Measurements from ENCODE around the gene ANXA2. TPM values are rescaled to one million over a fixed set of nuclear protein-coding genes. Genes with fewer than 3 reads are reported as not detected.

The ANXA2 gene
- total RNA-seq, 6 experiments from 2014 or later: 4,445 to 5,074 (median 4,643) TPM

DNA sequence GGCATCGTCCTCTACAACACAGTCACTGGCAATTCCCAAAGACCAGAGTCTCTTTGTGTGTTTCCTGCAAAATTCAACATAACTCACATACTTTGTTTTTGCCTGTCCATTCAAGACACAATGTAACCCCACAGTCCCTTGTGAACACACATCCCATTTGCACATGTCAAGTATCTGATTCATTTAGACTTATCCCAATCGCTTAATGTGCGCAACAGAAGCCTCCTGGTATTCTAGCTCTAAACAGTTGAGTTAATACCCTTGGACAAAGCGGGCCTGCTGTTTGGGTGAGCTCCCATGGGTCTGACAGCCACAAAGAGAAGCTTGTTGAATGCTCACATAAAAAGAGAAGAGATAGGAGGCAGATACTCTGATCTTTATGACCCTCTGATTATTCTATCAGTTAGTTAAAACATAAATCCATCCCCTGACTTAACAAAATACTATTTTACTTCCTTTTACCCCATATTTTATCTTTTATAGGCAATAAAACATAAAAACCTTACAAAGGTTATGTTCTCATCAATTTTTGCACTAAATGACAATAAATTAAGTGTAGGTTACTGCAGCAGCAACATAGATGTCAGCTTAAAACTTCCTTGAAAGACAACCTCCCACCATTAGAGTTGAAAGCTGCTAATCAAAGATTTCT is 79.4 kb downstream of the ANXA2 start:
- H3K9me3 Mint-ChIP-seq: peaks cover 3% of the 10 kb centered on the region; the same call in 1 of the 2 replicates
- no peak overlapping the region for H3K27ac Mint-ChIP-seq
- TF ChIP-seq, protein P1, sequence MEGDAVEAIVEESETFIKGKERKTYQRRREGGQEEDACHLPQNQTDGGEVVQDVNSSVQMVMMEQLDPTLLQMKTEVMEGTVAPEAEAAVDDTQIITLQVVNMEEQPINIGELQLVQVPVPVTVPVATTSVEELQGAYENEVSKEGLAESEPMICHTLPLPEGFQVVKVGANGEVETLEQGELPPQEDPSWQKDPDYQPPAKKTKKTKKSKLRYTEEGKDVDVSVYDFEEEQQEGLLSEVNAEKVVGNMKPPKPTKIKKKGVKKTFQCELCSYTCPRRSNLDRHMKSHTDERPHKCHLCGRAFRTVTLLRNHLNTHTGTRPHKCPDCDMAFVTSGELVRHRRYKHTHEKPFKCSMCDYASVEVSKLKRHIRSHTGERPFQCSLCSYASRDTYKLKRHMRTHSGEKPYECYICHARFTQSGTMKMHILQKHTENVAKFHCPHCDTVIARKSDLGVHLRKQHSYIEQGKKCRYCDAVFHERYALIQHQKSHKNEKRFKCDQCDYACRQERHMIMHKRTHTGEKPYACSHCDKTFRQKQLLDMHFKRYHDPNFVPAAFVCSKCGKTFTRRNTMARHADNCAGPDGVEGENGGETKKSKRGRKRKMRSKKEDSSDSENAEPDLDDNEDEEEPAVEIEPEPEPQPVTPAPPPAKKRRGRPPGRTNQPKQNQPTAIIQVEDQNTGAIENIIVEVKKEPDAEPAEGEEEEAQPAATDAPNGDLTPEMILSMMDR (IDR thresholded peaks at IDR 0.05): no peak
- no peak overlapping the region for H3K4me3 Mint-ChIP-seq
- DNase-seq: no peak
- H3K36me3 Mint-ChIP-seq (ENCODE audit: low read depth): no peaks in the 10 kb centered on the region
- H3K4me1 Mint-ChIP-seq (ENCODE audit: low read depth): no peaks in the 10 kb centered on the region
- peaks cover 38% of the 10 kb centered on the region for H3K27me3 Mint-ChIP-seq (ENCODE audit: insufficient read depth)

GRCh38 chr15:60316961-60317360 is 80.8 kb downstream of the ANXA2 start:
- Mint-ChIP-seq H3K27me3 (ENCODE audit: insufficient read depth) (peaks cover 29% of the 10 kb centered on the region), H3K36me3 (ENCODE audit: low read depth) (no peaks in the 10 kb centered on the region)

DNA sequence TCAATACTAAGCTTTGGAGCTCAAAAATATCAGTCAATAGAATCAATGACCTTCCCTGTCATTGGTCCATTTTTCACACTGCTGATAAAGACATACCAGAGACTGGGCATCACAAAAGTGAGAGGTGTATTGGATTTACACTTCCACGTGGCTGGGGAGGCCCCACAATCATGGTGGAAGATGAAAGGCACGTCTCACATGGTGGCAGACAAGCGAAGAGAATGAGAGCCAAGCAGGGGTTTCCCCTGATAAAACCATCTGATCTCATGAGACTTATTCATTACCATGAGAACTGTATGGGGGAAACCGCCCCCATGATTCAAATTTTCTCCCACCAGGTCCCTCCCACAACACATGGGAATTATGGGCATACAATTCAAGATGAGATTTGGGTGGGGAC is 81.9 kb downstream of the ANXA2 start:
- TF ChIP-seq, protein P1 (IDR thresholded peaks at IDR 0.05): no peak
- Mint-ChIP-seq H3K36me3 (ENCODE audit: low read depth) (no peaks in the 10 kb centered on the region), H3K9me3 (peaks cover 3% of the 10 kb centered on the region; the same call in 1 of the 2 replicates), H3K27me3 (ENCODE audit: insufficient read depth) (peaks cover 28% of the 10 kb centered on the region), H3K4me3 (no peak overlapping the region), H3K27ac (no peak overlapping the region), H3K4me1 (ENCODE audit: low read depth) (no peaks in the 10 kb centered on the region)
- DNase-seq: no peak

More at GRCh38 chr15:60316961-60317360, 80.8 kb downstream of the ANXA2 start:
- no peaks in the 10 kb centered on the region for H3K4me1 Mint-ChIP-seq (ENCODE audit: low read depth)
- no peak for DNase-seq
- H3K4me3 Mint-ChIP-seq: no peak overlapping the region
- H3K27ac Mint-ChIP-seq: no peak overlapping the region
- H3K9me3 Mint-ChIP-seq: peaks cover 3% of the 10 kb centered on the region; the same call in 1 of the 2 replicates
- TF ChIP-seq, protein P1 (IDR thresholded peaks at IDR 0.05): no peak

DNA sequence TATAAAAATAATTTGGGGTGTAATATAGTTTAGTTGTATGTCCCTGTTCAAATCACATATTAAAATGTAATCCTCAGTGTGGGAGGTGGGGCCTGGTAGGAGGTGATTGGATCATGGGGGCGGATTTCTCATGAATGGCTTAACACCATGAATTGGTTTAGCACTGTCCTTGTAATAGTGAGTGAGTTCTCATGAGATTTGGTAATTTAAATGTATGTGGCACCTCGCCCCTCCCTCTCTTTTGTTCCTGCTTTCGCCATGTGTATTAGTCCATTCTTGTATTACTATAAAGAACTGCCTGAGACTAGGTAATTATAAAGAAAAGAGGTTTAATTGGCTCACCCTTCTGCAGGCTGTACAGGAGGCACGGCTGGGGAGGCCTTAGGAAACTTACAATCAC is 83.9 kb downstream of the ANXA2 start:
- Mint-ChIP-seq H3K4me1 (ENCODE audit: low read depth) (no peaks in the 10 kb centered on the region), H3K36me3 (ENCODE audit: low read depth) (no peaks in the 10 kb centered on the region), H3K27me3 (ENCODE audit: insufficient read depth) (peaks cover 19% of the 10 kb centered on the region), H3K9me3 (peaks cover 3% of the 10 kb centered on the region; the same call in 1 of the 2 replicates), H3K27ac (no peak overlapping the region), H3K4me3 (no peak overlapping the region)
- no peak for DNase-seq
- TF ChIP-seq, protein P1 (IDR thresholded peaks at IDR 0.05): no peak

GRCh38 chr15:60307034-60307433 is 90.8 kb downstream of the ANXA2 start:
- no peak for DNase-seq
- H3K36me3 Mint-ChIP-seq (ENCODE audit: low read depth): no peaks in the 10 kb centered on the region
- TF ChIP-seq, protein P1 (IDR thresholded peaks at IDR 0.05): no peak
- H3K27ac Mint-ChIP-seq: no peak overlapping the region
- H3K4me3 Mint-ChIP-seq: no peak overlapping the region
- H3K9me3 Mint-ChIP-seq: no peaks in the 10 kb centered on the region
- no peaks in the 10 kb centered on the region for H3K4me1 Mint-ChIP-seq (ENCODE audit: low read depth)
- peaks cover 1% of the 10 kb centered on the region; the same call in 1 of the 2 replicates for H3K27me3 Mint-ChIP-seq (ENCODE audit: insufficient read depth)

Measured in HFFc6 (cell line).